Measurements from ENCODE around the gene CDK7.

Gene CDK7

GRCh38 chr5:69271376-69271775 lies 36.7 kb downstream of the CDK7 start:
- no peaks in the 10 kb centered on the region for H3K27me3 ChIP-seq
- no peak overlapping the region for H3K4me2 ChIP-seq
- H3K4me3 ChIP-seq: no peak overlapping the region
- no peak for TF ChIP-seq Cebpa-rat (IDR thresholded peaks at IDR 0.05)
- peaks cover 73 to 96% (median 86%) of the 10 kb centered on the region in 11 experiments for H3K36me3 ChIP-seq
- peaks cover 0 to 17% (median 7%) of the 10 kb centered on the region in 10 experiments; a peak in 12 of 20 replicates for H3K4me1 ChIP-seq
- no peak overlapping the region for H3K27ac ChIP-seq
- peaks cover 0 to 13% (median 10%) of the 10 kb centered on the region in 11 experiments; a peak in 10 of 22 replicates for H3K9me3 ChIP-seq (replicated peaks in 1 of 11)
- H4K20me1 ChIP-seq: peaks cover 0 to 5% (median 0%) of the 10 kb centered on the region in 11 experiments; a peak in 1 of 22 replicates
- H3K9ac ChIP-seq: no peak overlapping the region

- Histone ChIP-seq H3K27me3 (no peaks in the 10 kb centered on the region), H3K4me2 (no peak overlapping the region), H3K4me1 (peaks cover 0 to 12% (median 0%) of the 10 kb centered on the region in 10 experiments; a peak in 4 of 20 replicates), H3K36me3 (peaks cover 73 to 96% (median 85%) of the 10 kb centered on the region in 11 experiments), H4K20me1 (peaks cover 0 to 5% (median 0%) of the 10 kb centered on the region in 11 experiments; a peak in 1 of 22 replicates), H3K9ac (no peak overlapping the region), H3K9me3 (replicated peaks in 1 of 11) (no peaks in the 10 kb centered on the region), H3K27ac (no peak overlapping the region), H3K4me3 (no peak overlapping the region)
- TF ChIP-seq Cebpa-rat (IDR thresholded peaks at IDR 0.05): no peak
These were observed 40.9 kb downstream of the CDK7 start for GRCh38 chr5:69275563-69275962.

GRCh38 chr5:69276422-69277174 lies 41.9 kb downstream of the CDK7 start:
- H3K36me3 ChIP-seq: peaks cover 79 to 98% (median 90%) of the 10 kb centered on the region in 11 experiments
- H3K27ac ChIP-seq: no peak overlapping the region
- no peaks in the 10 kb centered on the region for H3K9me3 ChIP-seq (replicated peaks in 1 of 11)
- no peak overlapping the region for H3K4me3 ChIP-seq
- H3K4me2 ChIP-seq: no peak overlapping the region
- no peak overlapping the region for H3K9ac ChIP-seq
- H4K20me1 ChIP-seq: no peaks in the 10 kb centered on the region; a peak in 1 of 22 replicates
- TF ChIP-seq Cebpa-rat (IDR thresholded peaks at IDR 0.05): no peak
- H3K4me1 ChIP-seq: peaks cover 0 to 2% (median 0%) of the 10 kb centered on the region in 10 experiments; a peak in 4 of 20 replicates
- no peaks in the 10 kb centered on the region for H3K27me3 ChIP-seq

- H3K9ac ChIP-seq: no peak overlapping the region
- no peak overlapping the region for H3K27ac ChIP-seq
- H3K36me3 ChIP-seq: peaks cover 73 to 100% (median 89%) of the 10 kb centered on the region in 11 experiments
- no peaks in the 10 kb centered on the region for H3K9me3 ChIP-seq (replicated peaks in 1 of 11)
- no peak overlapping the region for H3K4me2 ChIP-seq
- no peaks in the 10 kb centered on the region for H4K20me1 ChIP-seq
- no peaks in the 10 kb centered on the region for H3K27me3 ChIP-seq
- TF ChIP-seq Cebpa-rat (IDR thresholded peaks at IDR 0.05): no peak
- no peaks in the 10 kb centered on the region for H3K4me1 ChIP-seq
- no peak overlapping the region for H3K4me3 ChIP-seq
These were observed 44.8 kb downstream of the CDK7 start for GRCh38 chr5:69279517-69279916.

GRCh38 chr5:69281114-69281513 lies 46.4 kb downstream of the CDK7 start:
- Histone ChIP-seq H3K9me3 (replicated peaks in 1 of 11) (no peaks in the 10 kb centered on the region), H3K9ac (no peak overlapping the region), H3K4me3 (no peak overlapping the region), H3K4me1 (no peaks in the 10 kb centered on the region), H3K36me3 (peaks cover 67 to 96% (median 84%) of the 10 kb centered on the region in 11 experiments), H3K27ac (no peak overlapping the region), H3K4me2 (no peak overlapping the region), H3K27me3 (no peaks in the 10 kb centered on the region), H4K20me1 (no peaks in the 10 kb centered on the region)
- no peak for TF ChIP-seq Cebpa-rat (IDR thresholded peaks at IDR 0.05)

- Histone ChIP-seq H3K4me1 (no peaks in the 10 kb centered on the region), H3K9ac (no peak overlapping the region), H3K4me3 (no peak overlapping the region), H3K9me3 (replicated peaks in 1 of 11) (no peaks in the 10 kb centered on the region), H3K27me3 (no peaks in the 10 kb centered on the region), H3K4me2 (no peak overlapping the region), H3K27ac (no peak overlapping the region), H4K20me1 (no peaks in the 10 kb centered on the region), H3K36me3 (peaks cover 41 to 68% (median 57%) of the 10 kb centered on the region in 11 experiments)
- TF ChIP-seq Cebpa-rat (IDR thresholded peaks at IDR 0.05): no peak
These were observed 49.5 kb downstream of the CDK7 start for GRCh38 chr5:69284203-69284602.

GRCh38 chr5:69285448-69286116 lies 50.9 kb downstream of the CDK7 start:
- Histone ChIP-seq H3K9ac (no peak overlapping the region), H3K4me3 (no peak overlapping the region)
- TF ChIP-seq Cebpa-rat (IDR thresholded peaks at IDR 0.05): no peak

GRCh38 chr5:69288069-69288468 lies 53.4 kb downstream of the CDK7 start:
- Histone ChIP-seq H3K27ac (no peak overlapping the region), H3K27me3 (no peaks in the 10 kb centered on the region), H3K9me3 (replicated peaks in 1 of 11) (no peaks in the 10 kb centered on the region), H3K36me3 (peaks cover 14 to 37% (median 26%) of the 10 kb centered on the region in 11 experiments), H3K9ac (no peak overlapping the region), H3K4me2 (no peak overlapping the region), H4K20me1 (no peaks in the 10 kb centered on the region), H3K4me3 (no peak overlapping the region), H3K4me1 (no peaks in the 10 kb centered on the region)
- TF ChIP-seq Cebpa-rat (IDR thresholded peaks at IDR 0.05): no peak

More at GRCh38 chr5:69285448-69286116, 50.9 kb downstream of the CDK7 start:
- Histone ChIP-seq H4K20me1 (no peaks in the 10 kb centered on the region), H3K9me3 (replicated peaks in 1 of 11) (no peaks in the 10 kb centered on the region), H3K27ac (no peak overlapping the region), H3K27me3 (no peaks in the 10 kb centered on the region), H3K36me3 (peaks cover 28 to 55% (median 44%) of the 10 kb centered on the region in 11 experiments), H3K4me2 (no peak overlapping the region), H3K4me1 (no peaks in the 10 kb centered on the region)

- no peak overlapping the region for H3K4me2 ChIP-seq
These were observed 54.0 kb downstream of the CDK7 start for GRCh38 chr5:69288688-69289087.

More at GRCh38 chr5:69288688-69289087, 54.0 kb downstream of the CDK7 start:
- H4K20me1 ChIP-seq: no peaks in the 10 kb centered on the region
- peaks cover 8 to 37% (median 21%) of the 10 kb centered on the region in 11 experiments; a peak in 20 of 22 replicates for H3K36me3 ChIP-seq
- no peak overlapping the region for H3K9ac ChIP-seq
- H3K27me3 ChIP-seq: no peaks in the 10 kb centered on the region
- H3K4me1 ChIP-seq: no peaks in the 10 kb centered on the region
- no peak overlapping the region for H3K27ac ChIP-seq
- no peak for TF ChIP-seq Cebpa-rat (IDR thresholded peaks at IDR 0.05)
- no peak overlapping the region for H3K4me3 ChIP-seq
- H3K9me3 ChIP-seq (replicated peaks in 1 of 11): no peaks in the 10 kb centered on the region

Data from BLaER1 treated with 17β-estradiol and CSF1 and Interleukin-3, amounts not matched to agents 10 nM and 100 nM (cell line).